Neutrophil (primary cell): ENCODE results near the gene MACROD1.

Experiments
- H3K27ac ChIP-seq: fragments of 200-600 bp; sonication (generic); 2 replicates; pipeline ENCODE4 v1.5.1; 2016; ENCODE audit warnings: mild to moderate bottlenecking, moderate library complexity
- H3K27me3 ChIP-seq: fragments of 200-600 bp; sonication (generic); 2 replicates; pipeline ENCODE4 v1.6.0; 2016; ENCODE audit warnings: mild to moderate bottlenecking
- H3K36me3 ChIP-seq: fragments of 200-600 bp; sonication (generic); 2 replicates; pipeline ENCODE4 v1.5.1; 2017
- H3K4me1 ChIP-seq, 2 experiments: fragments of 200-600 bp in 1 of 2; sonication (generic) in 1 of 2; 1 replicate in 1 of 2; 2 replicates in 1 of 2; pipeline versions ENCODE4 v1.5.1 to v1.6.1; 2013 to 2016; ENCODE audit warnings: low read depth in 1 of 2, low read length in 1 of 2, mild to moderate bottlenecking in 1 of 2, moderate library complexity in 1 of 2; ENCODE audit not compliant: control insufficient read depth in 1 of 2, insufficient read depth in 1 of 2
- H3K4me3 ChIP-seq, 2 experiments: fragments of 200-600 bp in 1 of 2; sonication (generic) in 1 of 2; 1 replicate in 1 of 2; 2 replicates in 1 of 2; pipeline ENCODE4 v1.5.1; 2013 to 2016; ENCODE audit warnings: low read depth in 1 of 2, low read length in 1 of 2, mild to moderate bottlenecking in 1 of 2, moderate library complexity in 1 of 2
- H3K9me3 ChIP-seq: fragments of 200-600 bp; sonication (generic); 2 replicates; pipeline ENCODE4 v1.5.1; 2016
- TF ChIP-seq, protein P1 (sequence below): fragments of 200-600 bp; sonication (generic); IDR thresholded peaks from 2 replicates; pipeline ENCODE4 v1.5.1; 2016; ENCODE audit warnings: antibody characterized with exemption

The MACROD1 gene, protein sequence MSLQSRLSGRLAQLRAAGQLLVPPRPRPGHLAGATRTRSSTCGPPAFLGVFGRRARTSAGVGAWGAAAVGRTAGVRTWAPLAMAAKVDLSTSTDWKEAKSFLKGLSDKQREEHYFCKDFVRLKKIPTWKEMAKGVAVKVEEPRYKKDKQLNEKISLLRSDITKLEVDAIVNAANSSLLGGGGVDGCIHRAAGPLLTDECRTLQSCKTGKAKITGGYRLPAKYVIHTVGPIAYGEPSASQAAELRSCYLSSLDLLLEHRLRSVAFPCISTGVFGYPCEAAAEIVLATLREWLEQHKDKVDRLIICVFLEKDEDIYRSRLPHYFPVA

DNA sequence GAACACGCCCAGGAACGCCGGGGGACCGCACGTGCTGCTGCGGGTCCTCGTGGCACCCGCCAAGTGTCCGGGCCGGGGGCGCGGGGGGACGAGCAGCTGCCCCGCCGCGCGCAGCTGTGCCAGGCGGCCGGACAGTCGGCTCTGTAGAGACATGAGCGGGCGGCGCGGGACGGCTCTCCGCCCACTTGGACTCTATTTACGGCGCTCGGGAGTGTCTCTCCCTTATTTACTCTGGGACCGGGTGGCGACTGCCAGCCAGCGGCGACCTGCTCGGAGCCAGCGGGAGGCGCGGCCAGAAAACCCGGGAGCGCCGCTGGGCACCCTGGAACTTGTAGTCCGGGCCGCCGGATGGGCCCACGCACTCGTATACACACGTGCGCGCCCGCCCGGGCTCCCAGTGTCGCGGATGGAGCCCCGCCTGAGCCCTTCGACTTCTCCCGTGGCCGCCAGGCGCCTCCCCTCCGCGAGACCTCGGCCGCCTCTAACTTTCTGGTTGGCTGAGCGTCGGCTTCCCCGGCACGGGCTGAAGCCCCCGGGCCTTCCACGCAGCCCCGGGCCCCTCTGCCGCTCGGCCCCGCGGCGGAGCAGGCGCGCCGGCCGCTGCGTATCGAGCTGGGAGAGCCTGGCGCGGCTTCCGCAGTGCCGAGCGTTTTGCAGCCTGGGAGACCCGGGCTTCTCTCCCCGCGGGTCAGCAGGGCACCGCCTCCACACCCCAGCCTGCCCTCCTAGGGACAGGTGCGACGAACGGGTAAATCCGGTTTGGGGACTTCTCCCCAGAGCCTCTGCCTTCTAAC lies at the start of gene MACROD1:
MACROD1 (minus strand) TSS at position 272 of the 794 bp plus-strand sequence; CDS start at position 153, 119 bp downstream.
- peaks cover 6 to 16% of the 10 kb centered on the region in 2 experiments for H3K4me1 ChIP-seq
- no peaks in the 10 kb centered on the region for H3K36me3 ChIP-seq
- TF ChIP-seq, protein P1, sequence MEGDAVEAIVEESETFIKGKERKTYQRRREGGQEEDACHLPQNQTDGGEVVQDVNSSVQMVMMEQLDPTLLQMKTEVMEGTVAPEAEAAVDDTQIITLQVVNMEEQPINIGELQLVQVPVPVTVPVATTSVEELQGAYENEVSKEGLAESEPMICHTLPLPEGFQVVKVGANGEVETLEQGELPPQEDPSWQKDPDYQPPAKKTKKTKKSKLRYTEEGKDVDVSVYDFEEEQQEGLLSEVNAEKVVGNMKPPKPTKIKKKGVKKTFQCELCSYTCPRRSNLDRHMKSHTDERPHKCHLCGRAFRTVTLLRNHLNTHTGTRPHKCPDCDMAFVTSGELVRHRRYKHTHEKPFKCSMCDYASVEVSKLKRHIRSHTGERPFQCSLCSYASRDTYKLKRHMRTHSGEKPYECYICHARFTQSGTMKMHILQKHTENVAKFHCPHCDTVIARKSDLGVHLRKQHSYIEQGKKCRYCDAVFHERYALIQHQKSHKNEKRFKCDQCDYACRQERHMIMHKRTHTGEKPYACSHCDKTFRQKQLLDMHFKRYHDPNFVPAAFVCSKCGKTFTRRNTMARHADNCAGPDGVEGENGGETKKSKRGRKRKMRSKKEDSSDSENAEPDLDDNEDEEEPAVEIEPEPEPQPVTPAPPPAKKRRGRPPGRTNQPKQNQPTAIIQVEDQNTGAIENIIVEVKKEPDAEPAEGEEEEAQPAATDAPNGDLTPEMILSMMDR: no peak
- H3K9me3 ChIP-seq: no peaks in the 10 kb centered on the region
- peaks cover 49% of the 10 kb centered on the region for H3K27me3 ChIP-seq
- H3K4me3 ChIP-seq: peak within 1 kb of the TSS; percentile 38 to 62
- no peak within 1 kb of the TSS for H3K27ac ChIP-seq

DNA sequence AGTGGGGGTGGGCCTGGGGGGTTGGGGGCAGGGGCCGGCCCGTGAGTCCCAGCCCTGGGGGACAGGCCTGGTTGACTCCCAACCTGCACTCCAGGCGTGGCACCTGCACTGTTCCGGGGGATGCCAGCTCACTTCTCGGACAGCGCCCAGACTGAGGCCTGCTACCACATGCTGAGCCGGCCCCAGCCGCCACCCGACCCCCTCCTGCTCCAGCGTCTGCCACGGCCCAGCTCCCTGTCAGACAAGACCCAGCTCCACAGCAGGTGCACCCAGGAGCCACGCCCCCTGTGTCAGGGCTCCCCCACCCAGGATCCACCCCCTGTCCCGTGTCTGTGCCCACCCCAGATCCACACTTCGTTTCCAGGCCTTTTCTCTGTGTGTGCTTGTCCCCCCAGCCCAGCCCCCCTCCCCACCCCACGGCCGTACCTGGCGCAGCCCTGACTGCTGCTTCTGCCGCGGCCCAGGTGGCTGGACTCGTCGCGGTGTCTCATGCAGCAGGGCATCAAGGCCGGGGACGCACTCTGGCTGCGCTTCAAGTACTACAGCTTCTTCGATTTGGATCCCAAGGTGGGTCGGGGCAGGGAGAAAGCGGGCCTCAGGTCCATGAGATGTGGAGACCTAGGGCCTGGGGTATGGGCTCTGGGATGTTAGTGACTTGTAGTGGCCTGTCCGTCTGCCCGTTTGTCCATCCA lies 45.4 kb upstream of the MACROD1 start:
- no peaks in the 10 kb centered on the region for H3K27me3 ChIP-seq
- TF ChIP-seq, protein P1: no peak
- H3K9me3 ChIP-seq: no peaks in the 10 kb centered on the region
- H3K27ac ChIP-seq: peak overlapping the region; percentile 99
- peaks cover 55 to 61% of the 10 kb centered on the region in 2 experiments for H3K4me1 ChIP-seq
- no peak overlapping the region for H3K4me3 ChIP-seq
- peaks cover 64% of the 10 kb centered on the region for H3K36me3 ChIP-seq

DNA sequence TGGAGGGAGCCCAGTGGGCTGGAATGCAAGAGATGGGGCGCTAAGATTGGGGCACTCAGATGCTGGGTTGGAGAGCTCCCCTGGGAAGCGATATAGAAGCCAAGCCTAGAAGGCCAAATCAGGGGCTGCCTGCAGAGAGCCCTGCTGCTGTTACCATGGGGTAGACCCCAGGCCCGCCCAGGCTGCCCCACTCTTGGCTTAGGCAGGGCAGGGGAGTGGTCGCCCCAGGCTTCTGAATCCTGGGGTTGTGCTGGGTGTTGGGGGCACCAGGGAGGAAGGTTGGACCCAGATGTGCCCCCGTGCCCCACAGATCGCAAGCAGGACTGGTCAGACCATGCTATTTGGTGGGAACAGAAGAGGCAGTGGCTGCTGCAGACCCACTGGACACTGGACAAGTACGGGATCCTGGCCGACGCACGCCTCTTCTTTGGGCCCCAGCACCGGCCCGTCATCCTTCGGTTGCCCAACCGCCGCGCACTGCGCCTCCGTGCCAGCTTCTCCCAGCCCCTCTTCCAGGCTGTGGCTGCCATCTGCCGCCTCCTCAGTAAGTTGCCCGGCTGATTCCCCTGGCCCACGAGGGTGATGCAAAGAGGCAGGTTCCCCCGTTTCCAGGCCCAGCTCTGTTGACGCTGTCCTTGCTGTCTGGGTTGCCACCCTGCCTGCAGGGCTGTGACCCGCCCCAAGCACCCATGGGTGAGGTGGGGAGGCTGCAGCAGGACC lies 44.5 kb upstream of the MACROD1 start:
- H3K9me3 ChIP-seq: no peaks in the 10 kb centered on the region
- H3K4me1 ChIP-seq: peaks cover 63 to 70% of the 10 kb centered on the region in 2 experiments
- H3K27ac ChIP-seq: peak overlapping the region; percentile 99
- H3K36me3 ChIP-seq: peaks cover 56% of the 10 kb centered on the region
- H3K27me3 ChIP-seq: no peaks in the 10 kb centered on the region
- TF ChIP-seq, protein P1: no peak
- H3K4me3 ChIP-seq: no peak overlapping the region

DNA sequence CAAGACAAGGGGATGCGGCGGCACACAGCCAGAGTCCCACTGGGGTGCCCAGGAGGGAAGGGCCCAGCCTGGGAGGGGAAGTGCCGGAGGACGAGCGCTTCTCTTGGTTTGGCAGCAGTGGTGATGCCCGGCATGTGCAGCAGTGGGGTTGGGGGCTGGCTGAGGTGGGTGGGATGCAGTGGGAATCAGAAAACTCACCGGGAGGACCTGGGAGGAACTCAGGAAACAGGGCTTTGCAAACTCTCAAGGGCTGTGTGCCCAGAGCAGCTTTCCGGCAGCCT lies 43.6 kb upstream of the MACROD1 start:
- no peaks in the 10 kb centered on the region for H3K27me3 ChIP-seq
- peak overlapping the region; percentile 99 for H3K27ac ChIP-seq
- H3K4me1 ChIP-seq: peaks cover 73 to 74% of the 10 kb centered on the region in 2 experiments
- H3K36me3 ChIP-seq: peaks cover 46% of the 10 kb centered on the region
- no peaks in the 10 kb centered on the region for H3K9me3 ChIP-seq
- TF ChIP-seq, protein P1: no peak
- peak overlapping the region; percentile 90 to 100 for H3K4me3 ChIP-seq
